Neuronal stem cell (in vitro differentiated cells): ENCODE results near the gene C16orf89.
"Not testable (repeated sequence)": the region's sequence is repeated elsewhere in the genome, so short reads cannot be mapped to it uniquely, and the experiment has no call there.

Experiments used
- DNase-seq: peaks from one replicate; pipeline ENCODE4 v3.0.0-alpha.2; 2013; ENCODE audit warnings: low spot score
- H2AFZ ChIP-seq: one replicate; pipeline ENCODE4 v1.6.1; 2013; ENCODE audit warnings: mild to moderate bottlenecking, low read length, inconsistent platforms
- H2AK5ac ChIP-seq: 2 replicates; pipeline ENCODE4 v1.6.1; 2013; ENCODE audit warnings: low read depth, mild to moderate bottlenecking, inconsistent platforms, low read length, moderate library complexity, mixed read lengths
- H2BK120ac ChIP-seq: 2 replicates; pipeline ENCODE4 v1.6.1; 2013; ENCODE audit warnings: low read depth, mild to moderate bottlenecking, inconsistent platforms, low read length, moderate library complexity, mixed read lengths
- H2BK12ac ChIP-seq: one replicate; pipeline ENCODE4 v1.6.1; 2013; ENCODE audit warnings: low read length, inconsistent platforms
- H2BK15ac ChIP-seq: 2 replicates; pipeline ENCODE4 v1.6.1; 2013; ENCODE audit warnings: mild to moderate bottlenecking, low read length, inconsistent platforms, mixed read lengths
- H2BK5ac ChIP-seq: one replicate; pipeline ENCODE4 v1.6.1; 2013; ENCODE audit warnings: inconsistent platforms, mild to moderate bottlenecking, low read length, moderate library complexity
- H3K14ac ChIP-seq: one replicate; pipeline ENCODE4 v1.6.1; 2013; ENCODE audit warnings: low read length, inconsistent platforms
- H3K18ac ChIP-seq: 2 replicates; pipeline ENCODE4 v1.6.1; 2013; ENCODE audit warnings: low read length, inconsistent platforms
- H3K23ac ChIP-seq: 2 replicates; pipeline ENCODE4 v1.6.1; 2013; ENCODE audit warnings: low read depth, mild to moderate bottlenecking, mixed read lengths, low read length, inconsistent platforms; ENCODE audit not compliant: poor library complexity
- H3K27ac ChIP-seq: replicated peaks from 3 replicates; pipeline ENCODE4 v1.5.1; 2013; ENCODE audit warnings: low read length, inconsistent platforms
- H3K27me3 ChIP-seq, 3 experiments: 2 replicates each; pipeline ENCODE4 v1.6.1; 2013; ENCODE audit warnings: low read length in 3 of 3, mild to moderate bottlenecking in 2 of 3, inconsistent platforms in 1 of 3, low read depth in 1 of 3, mixed read lengths in 1 of 3, moderate library complexity in 1 of 3; ENCODE audit not compliant: control insufficient read depth in 3 of 3, insufficient read depth in 3 of 3
- H3K36me3 ChIP-seq, 2 donors: replicated peaks in 1 of 2; 2 replicates each; pipeline ENCODE4 v1.6.1; 2013; ENCODE audit warnings: low read length in 2 of 2; ENCODE audit not compliant: control insufficient read depth in 2 of 2, insufficient read depth in 2 of 2
- H3K4ac ChIP-seq: 2 replicates; pipeline ENCODE4 v1.6.1; 2013; ENCODE audit warnings: inconsistent platforms, mild to moderate bottlenecking, low read length, moderate library complexity
- H3K4me1 ChIP-seq, 2 donors: 1 replicate in 1 of 2; 2 replicates in 1 of 2; pipeline ENCODE4 v1.6.1; 2013; ENCODE audit warnings: low read length in 2 of 2, low read depth in 1 of 2; ENCODE audit not compliant: control insufficient read depth in 2 of 2, insufficient read depth in 1 of 2
- H3K4me2 ChIP-seq: one replicate; pipeline ENCODE4 v1.6.1; 2013; ENCODE audit warnings: mild to moderate bottlenecking, low read length, inconsistent platforms; ENCODE audit not compliant: insufficient read depth, poor library complexity, severe bottlenecking
- H3K4me3 ChIP-seq, 2 donors: 2 replicates each; pipeline ENCODE4 v1.5.1; 2013; ENCODE audit warnings: low read length in 2 of 2, mild to moderate bottlenecking in 2 of 2, inconsistent platforms in 1 of 2, moderate library complexity in 1 of 2
- H3K79me1 ChIP-seq: one replicate; pipeline ENCODE4 v1.6.1; 2013; ENCODE audit warnings: low read depth, mild to moderate bottlenecking, inconsistent platforms, low read length, moderate library complexity
- H3K9ac ChIP-seq: one replicate; pipeline ENCODE4 v1.6.1; 2013; ENCODE audit warnings: mild to moderate bottlenecking, low read depth, low read length, inconsistent platforms; ENCODE audit not compliant: poor library complexity
- H3K9me3 ChIP-seq, 2 donors: replicated peaks in 1 of 2; 2 replicates each; pipeline versions ENCODE3 to v1.6.1; 2013; ENCODE audit warnings: low read length in 2 of 2, mild to moderate bottlenecking in 2 of 2, inconsistent platforms in 1 of 2, low read depth in 1 of 2, mixed read lengths in 1 of 2, moderate library complexity in 1 of 2; ENCODE audit not compliant: control insufficient read depth in 2 of 2, insufficient read depth in 1 of 2
- H4K8ac ChIP-seq: one replicate; pipeline ENCODE4 v1.6.1; 2013; ENCODE audit warnings: low read depth, mild to moderate bottlenecking, inconsistent platforms, low read length, moderate library complexity
- H4K91ac ChIP-seq: one replicate; pipeline ENCODE4 v1.6.1; 2013; ENCODE audit warnings: low read length, low read depth, mild to moderate bottlenecking, inconsistent platforms; ENCODE audit not compliant: poor library complexity
- WGBS, 2 donors: extraction: QIAGEN DNeasy Blood & Tissue Kit; methylation state at CpG; one replicate each; pipeline ENCODE4 v1.1.7; 2013; ENCODE audit warnings: missing lambda C conversion rate in 2 of 2, mixed read lengths in 1 of 2; ENCODE audit not compliant: insufficient read length in 2 of 2, insufficient replicate concordance in 1 of 2; ENCODE audit errors: extremely low coverage in 2 of 2; 5-methylcytosine and 5-hydroxymethylcytosine counted together

C16orf89 gene

GRCh38 chr16:5093746-5094145, 28.0 kb upstream of the C16orf89 start:
- not testable (repeated sequence) for H2AK5ac ChIP-seq, H3K9ac ChIP-seq, H3K18ac ChIP-seq, H3K36me3 ChIP-seq, H3K27ac ChIP-seq, H3K14ac ChIP-seq, H3K4me1 ChIP-seq, DNase-seq, H3K27me3 ChIP-seq, H4K91ac ChIP-seq, H3K4me3 ChIP-seq, H3K23ac ChIP-seq, H3K9me3 ChIP-seq, H3K4ac ChIP-seq, H2BK120ac ChIP-seq, H2AFZ ChIP-seq, H4K8ac ChIP-seq, H3K79me1 ChIP-seq, H3K4me2 ChIP-seq, H2BK5ac ChIP-seq, H2BK12ac ChIP-seq, H2BK15ac ChIP-seq
- no CpG with 5 or more reads among the region's 11 CpGs for WGBS, 2 donors

DNA sequence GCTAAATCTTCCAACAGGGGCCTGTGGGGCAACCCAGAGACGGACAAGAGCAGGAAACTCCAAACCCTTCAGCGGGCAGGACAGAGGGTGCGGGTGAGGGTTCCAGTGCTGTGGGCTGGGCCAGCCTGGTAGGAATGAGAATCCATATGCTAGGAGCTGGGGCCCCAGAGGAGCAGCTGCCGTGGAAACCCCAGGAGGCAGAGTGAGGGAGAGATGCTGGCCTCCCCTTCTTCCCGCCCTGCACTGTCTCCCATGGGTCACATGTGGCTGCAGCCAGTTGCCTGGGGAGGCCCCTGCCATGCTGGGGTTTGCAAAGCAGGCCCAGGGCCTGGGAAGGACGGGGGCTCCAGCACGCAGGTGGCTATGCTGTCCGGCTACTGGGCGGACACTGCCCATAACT, 27.3 kb upstream of the C16orf89 start:
- H2BK5ac ChIP-seq, H2BK120ac ChIP-seq, H3K9ac ChIP-seq, H4K91ac ChIP-seq, H2BK12ac ChIP-seq, H3K79me1 ChIP-seq, H4K8ac ChIP-seq, H3K4me2 ChIP-seq, H3K27ac ChIP-seq, H3K4me3 ChIP-seq, H3K4ac ChIP-seq, H2AFZ ChIP-seq, H3K14ac ChIP-seq, H3K18ac ChIP-seq, H2BK15ac ChIP-seq, H3K9me3 ChIP-seq, H3K27me3 ChIP-seq, DNase-seq, H3K4me1 ChIP-seq, H3K23ac ChIP-seq, H2AK5ac ChIP-seq: not testable (repeated sequence)
- H3K36me3 ChIP-seq, result peaks cover 0 to 16% of the 10 kb centered on the region in 2 donors
- no CpG with 5 or more reads among the region's 9 CpGs for WGBS, 2 donors

DNA sequence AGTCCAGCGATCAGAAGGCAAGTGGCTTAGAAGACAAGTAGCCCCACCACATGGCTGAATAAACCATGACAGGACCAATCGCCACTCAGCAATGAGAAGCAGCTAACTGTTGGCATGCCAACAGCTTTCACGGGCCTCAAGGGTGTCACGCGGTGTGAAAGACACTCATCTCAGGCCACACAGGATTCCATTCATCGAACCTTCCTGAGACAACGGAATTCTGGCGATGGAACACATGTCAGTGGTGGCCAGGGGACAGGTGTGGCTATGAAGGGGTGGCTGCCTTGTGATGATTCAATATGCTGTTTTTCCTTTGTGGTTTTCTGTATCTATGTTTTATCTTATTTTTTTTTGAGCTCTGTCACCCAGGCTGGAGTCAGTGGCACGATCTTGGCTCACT, 24.8 kb upstream of the C16orf89 start:
- not testable (repeated sequence) for H2AFZ ChIP-seq, H2AK5ac ChIP-seq, H3K79me1 ChIP-seq, H4K8ac ChIP-seq, H3K9me3 ChIP-seq, H2BK12ac ChIP-seq, H2BK15ac ChIP-seq, H3K4me3 ChIP-seq, H3K4me1 ChIP-seq, H3K23ac ChIP-seq, H3K18ac ChIP-seq, H3K4ac ChIP-seq, H2BK5ac ChIP-seq, H3K27ac ChIP-seq, H4K91ac ChIP-seq, H3K4me2 ChIP-seq, DNase-seq, H3K27me3 ChIP-seq, H2BK120ac ChIP-seq, H3K14ac ChIP-seq
- Histone ChIP-seq H3K9ac (peak overlapping the region; percentile 21), H3K36me3 (peaks cover 0 to 24% of the 10 kb centered on the region in 2 donors)
- no CpG with 5 or more reads among the region's 9 CpGs for WGBS, 2 donors

DNA sequence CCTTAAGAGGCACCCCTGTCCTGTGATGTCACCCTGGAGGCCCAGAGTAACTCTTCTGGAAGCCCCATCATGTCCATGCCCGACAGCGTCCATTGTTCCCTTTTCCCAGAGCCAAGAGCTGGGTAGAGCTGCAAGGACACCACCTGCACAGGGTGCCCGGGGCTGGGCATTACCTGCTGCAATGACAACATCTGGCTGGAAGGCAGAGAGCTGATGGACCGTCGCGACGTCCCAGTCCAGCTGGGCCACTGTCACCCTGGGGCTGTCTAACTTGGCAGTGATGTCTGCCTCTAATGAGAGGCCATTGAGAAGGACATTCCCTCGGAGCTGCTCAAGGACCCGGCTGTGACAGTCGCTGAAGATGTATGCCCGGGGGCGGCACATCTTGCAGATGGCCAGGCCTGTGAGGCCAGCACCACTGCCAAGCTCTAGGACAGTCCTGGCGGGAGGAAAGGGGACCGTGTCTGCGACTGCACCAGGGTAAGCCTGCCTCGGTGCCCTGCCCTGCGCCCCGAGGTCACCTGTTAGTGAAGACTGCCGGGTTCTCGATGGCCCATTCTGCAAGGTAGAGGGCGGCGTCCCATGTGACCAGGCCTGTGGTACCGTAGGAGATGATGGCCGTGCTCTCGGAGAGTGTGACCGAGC, 24.3 kb upstream of the C16orf89 start:
- not testable (repeated sequence) for H3K4me1 ChIP-seq, H2BK5ac ChIP-seq, H3K4ac ChIP-seq, H2AK5ac ChIP-seq, H3K9me3 ChIP-seq, H3K4me2 ChIP-seq, H3K23ac ChIP-seq, H3K14ac ChIP-seq, H3K27me3 ChIP-seq, H2BK15ac ChIP-seq, H2BK12ac ChIP-seq, H3K18ac ChIP-seq, H3K27ac ChIP-seq, H3K4me3 ChIP-seq, H3K9ac ChIP-seq, H4K91ac ChIP-seq, H4K8ac ChIP-seq, H2AFZ ChIP-seq, DNase-seq, H2BK120ac ChIP-seq, H3K79me1 ChIP-seq
- no CpG with 5 or more reads among the region's 26 CpGs for WGBS, 2 donors
- H3K36me3 ChIP-seq, result peaks cover under 1 to 25% of the 10 kb centered on the region in 2 donors
